Measurements from ENCODE around the gene SH3PXD2A.

The SH3PXD2A gene

DNA sequence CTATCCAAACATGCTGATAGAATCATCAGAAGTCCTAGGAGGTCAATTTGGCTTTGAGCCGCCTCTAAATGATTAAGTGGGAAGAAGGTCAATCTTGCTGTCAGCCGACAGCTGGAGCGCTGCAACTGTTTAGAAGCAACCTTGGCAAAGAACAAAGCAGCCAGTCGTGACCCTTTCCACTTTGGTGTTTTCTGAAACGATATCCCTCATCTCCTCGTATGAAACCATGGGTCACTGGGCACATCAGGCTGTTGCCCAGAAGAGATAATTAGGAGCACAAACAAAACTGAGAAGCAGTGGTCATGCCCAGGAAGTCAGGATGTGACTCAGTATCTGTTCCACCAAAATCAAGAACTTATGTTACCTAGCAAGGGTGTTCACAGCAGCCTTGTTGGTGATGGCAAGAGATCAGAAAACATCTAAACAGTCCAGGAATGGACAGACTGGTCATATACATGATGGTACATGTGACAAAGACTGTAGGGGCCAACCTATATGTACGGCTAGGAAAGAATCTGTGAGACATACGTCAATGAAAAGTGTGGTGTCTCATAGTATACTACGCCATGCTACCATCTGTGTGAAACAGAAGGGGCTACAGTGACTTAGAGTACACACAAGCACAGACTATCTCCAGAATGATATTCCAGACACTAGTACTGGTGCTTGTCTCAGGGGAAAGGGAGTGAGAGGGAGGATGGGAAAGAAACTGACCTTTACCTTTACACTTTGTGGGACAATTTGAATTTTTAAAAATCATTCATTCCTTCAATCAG is 40.2 kb upstream of the SH3PXD2A start:
- no peaks in the 10 kb centered on the region for H3K9me3 ChIP-seq
- no peaks in the 10 kb centered on the region for H3K27me3 ChIP-seq
- peaks cover 80% of the 10 kb centered on the region for H3K36me3 ChIP-seq
- no peak overlapping the region for H3K27ac ChIP-seq
- TF ChIP-seq, protein P1, sequence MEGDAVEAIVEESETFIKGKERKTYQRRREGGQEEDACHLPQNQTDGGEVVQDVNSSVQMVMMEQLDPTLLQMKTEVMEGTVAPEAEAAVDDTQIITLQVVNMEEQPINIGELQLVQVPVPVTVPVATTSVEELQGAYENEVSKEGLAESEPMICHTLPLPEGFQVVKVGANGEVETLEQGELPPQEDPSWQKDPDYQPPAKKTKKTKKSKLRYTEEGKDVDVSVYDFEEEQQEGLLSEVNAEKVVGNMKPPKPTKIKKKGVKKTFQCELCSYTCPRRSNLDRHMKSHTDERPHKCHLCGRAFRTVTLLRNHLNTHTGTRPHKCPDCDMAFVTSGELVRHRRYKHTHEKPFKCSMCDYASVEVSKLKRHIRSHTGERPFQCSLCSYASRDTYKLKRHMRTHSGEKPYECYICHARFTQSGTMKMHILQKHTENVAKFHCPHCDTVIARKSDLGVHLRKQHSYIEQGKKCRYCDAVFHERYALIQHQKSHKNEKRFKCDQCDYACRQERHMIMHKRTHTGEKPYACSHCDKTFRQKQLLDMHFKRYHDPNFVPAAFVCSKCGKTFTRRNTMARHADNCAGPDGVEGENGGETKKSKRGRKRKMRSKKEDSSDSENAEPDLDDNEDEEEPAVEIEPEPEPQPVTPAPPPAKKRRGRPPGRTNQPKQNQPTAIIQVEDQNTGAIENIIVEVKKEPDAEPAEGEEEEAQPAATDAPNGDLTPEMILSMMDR (IDR thresholded peaks at IDR 0.05): no peak
- H3K4me3 ChIP-seq (ENCODE audit: low read depth in 1 of 2, low read length in 1 of 2): no peak overlapping the region
- H3K4me1 ChIP-seq (ENCODE audit: control insufficient read depth in 1 of 2, insufficient read depth in 1 of 2, low read depth in 1 of 2, low read length in 1 of 2): peaks cover 0 to 1% of the 10 kb centered on the region in 2 experiments

DNA sequence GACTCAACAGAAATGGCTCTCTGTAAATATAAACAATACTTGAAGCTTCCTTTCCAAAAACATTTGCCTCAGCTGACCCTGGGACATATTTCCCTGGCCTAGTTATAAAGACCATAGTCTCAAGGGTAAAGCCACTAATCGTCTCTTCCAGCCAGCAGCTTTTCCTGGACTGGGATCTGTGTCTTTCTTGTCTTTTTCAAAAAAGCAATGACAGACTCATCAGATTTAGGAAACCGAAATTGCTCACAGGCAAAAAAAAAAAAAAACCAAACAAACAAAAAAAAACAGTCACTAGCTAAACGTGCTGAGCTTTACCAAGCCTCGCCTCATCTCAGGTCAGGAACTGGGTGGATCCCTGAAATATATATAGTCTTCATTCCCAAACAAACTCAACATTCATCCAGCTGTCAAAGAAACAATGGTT is 39.1 kb upstream of the SH3PXD2A start:
- no peaks in the 10 kb centered on the region for H3K27me3 ChIP-seq
- H3K36me3 ChIP-seq: peaks cover 77% of the 10 kb centered on the region
- H3K4me3 ChIP-seq (ENCODE audit: low read depth in 1 of 2, low read length in 1 of 2): no peak overlapping the region
- H3K4me1 ChIP-seq (ENCODE audit: control insufficient read depth in 1 of 2, insufficient read depth in 1 of 2, low read depth in 1 of 2, low read length in 1 of 2): peaks cover 8 to 9% of the 10 kb centered on the region in 2 experiments
- H3K9me3 ChIP-seq: no peaks in the 10 kb centered on the region
- H3K27ac ChIP-seq: no peak overlapping the region
- TF ChIP-seq, protein P1 (IDR thresholded peaks at IDR 0.05): no peak

DNA sequence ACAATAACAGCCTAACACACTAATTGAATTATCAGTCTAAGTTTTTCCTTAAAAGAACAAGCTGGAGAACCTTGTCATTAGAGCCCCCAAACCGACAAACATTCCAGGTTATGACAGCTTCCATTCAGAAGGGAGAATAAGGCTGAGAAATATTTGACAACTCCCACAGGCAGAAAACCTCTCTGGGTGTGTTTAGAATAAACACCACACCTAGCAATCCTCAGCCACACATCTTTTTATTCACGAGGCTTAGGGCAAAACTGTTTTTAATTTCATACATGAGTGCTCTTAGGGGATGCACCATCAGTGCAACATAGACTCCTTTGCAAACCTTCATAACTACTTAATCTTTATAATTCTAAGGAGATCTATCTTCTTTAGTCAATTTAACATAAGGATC is 38.4 kb upstream of the SH3PXD2A start:
- no peak overlapping the region for H3K4me3 ChIP-seq (ENCODE audit: low read depth in 1 of 2, low read length in 1 of 2)
- no peaks in the 10 kb centered on the region for H3K9me3 ChIP-seq
- no peak overlapping the region for H3K27ac ChIP-seq
- peaks cover 70% of the 10 kb centered on the region for H3K36me3 ChIP-seq
- TF ChIP-seq, protein P1 (IDR thresholded peaks at IDR 0.05): no peak
- H3K4me1 ChIP-seq (ENCODE audit: control insufficient read depth in 1 of 2, insufficient read depth in 1 of 2, low read depth in 1 of 2, low read length in 1 of 2): peaks cover 13 to 14% of the 10 kb centered on the region in 2 experiments
- H3K27me3 ChIP-seq: no peaks in the 10 kb centered on the region

DNA sequence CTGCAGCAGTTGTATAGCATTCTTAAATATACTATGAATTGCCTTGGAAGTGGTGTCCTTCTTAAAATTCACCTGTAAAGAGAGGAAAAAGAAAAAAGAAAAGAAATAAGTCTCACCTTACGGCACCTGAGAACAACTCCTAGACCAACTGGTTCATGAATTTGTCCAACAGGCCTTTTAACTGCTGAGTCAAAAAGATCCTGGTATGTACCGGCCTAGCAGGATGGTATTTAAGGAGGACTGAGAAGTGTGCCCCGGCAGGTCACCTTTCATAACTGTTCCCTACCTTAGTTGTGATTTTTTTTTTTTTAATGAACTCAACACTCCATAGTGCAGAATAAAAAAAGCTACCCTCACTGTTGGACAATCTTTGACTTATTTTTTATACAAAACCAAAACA is 36.8 kb upstream of the SH3PXD2A start:
- H3K36me3 ChIP-seq: peaks cover 57% of the 10 kb centered on the region

DNA sequence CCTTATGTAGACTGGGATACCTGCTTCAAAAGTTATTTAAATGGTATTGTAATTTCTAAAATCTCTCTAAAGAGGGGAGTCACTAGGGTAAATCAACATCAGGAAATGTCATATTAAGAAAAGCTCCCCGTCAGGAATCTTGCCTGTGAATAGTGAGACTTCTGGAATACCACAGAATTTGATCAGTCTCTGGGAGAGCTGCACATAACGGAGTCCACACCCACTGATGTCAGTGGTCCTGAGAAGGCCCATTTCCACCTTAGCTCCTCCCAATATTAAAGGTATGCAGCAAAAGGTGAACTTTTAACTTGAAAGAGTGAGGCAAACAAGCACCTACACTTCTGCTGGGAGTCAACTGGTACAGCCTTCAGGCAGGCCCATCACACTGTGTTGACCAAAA is 35.3 kb upstream of the SH3PXD2A start:
- Histone ChIP-seq H3K9me3 (no peaks in the 10 kb centered on the region), H3K27ac (peak overlapping the region; percentile 56), H3K4me3 (ENCODE audit: low read depth in 1 of 2, low read length in 1 of 2) (no peak overlapping the region), H3K4me1 (ENCODE audit: control insufficient read depth in 1 of 2, insufficient read depth in 1 of 2, low read depth in 1 of 2, low read length in 1 of 2) (peaks cover 22 to 23% of the 10 kb centered on the region in 2 experiments), H3K27me3 (no peaks in the 10 kb centered on the region), H3K36me3 (peaks cover 53% of the 10 kb centered on the region)
- TF ChIP-seq, protein P1 (IDR thresholded peaks at IDR 0.05): no peak

More for the DNA sequence above, 36.8 kb upstream of the SH3PXD2A start:
- TF ChIP-seq, protein P1 (IDR thresholded peaks at IDR 0.05): no peak
- Histone ChIP-seq H3K27me3 (no peaks in the 10 kb centered on the region), H3K4me1 (ENCODE audit: control insufficient read depth in 1 of 2, insufficient read depth in 1 of 2, low read depth in 1 of 2, low read length in 1 of 2) (peaks cover 22 to 23% of the 10 kb centered on the region in 2 experiments), H3K9me3 (no peaks in the 10 kb centered on the region), H3K27ac (no peak overlapping the region), H3K4me3 (ENCODE audit: low read depth in 1 of 2, low read length in 1 of 2) (no peak overlapping the region)

Data from neutrophil (primary cell).